ENCODE measurements around the gene NAIF1.
"Not testable (repeated sequence)": the region's sequence is repeated elsewhere in the genome, so short reads cannot be mapped to it uniquely, and the experiment has no call there.

The NAIF1 gene

GRCh38 chr9:128087262-128087661 is 20.1 kb upstream of the NAIF1 start:
- TF ChIP-seq POLR2A (IDR thresholded peaks at IDR 0.05; ENCODE audit: low read length) (no peak), GATA1 (IDR thresholded peaks at IDR 0.05; ENCODE audit: low read depth, low read length) (no peak)

GRCh38 chr9:128085943-128086342 is 18.8 kb upstream of the NAIF1 start:
- TF ChIP-seq POLR2A (IDR thresholded peaks at IDR 0.05; ENCODE audit: low read length): no peak
- no peak for TF ChIP-seq GATA1 (IDR thresholded peaks at IDR 0.05; ENCODE audit: low read depth, low read length)
- peak in 1 of 2 experiments; percentile 32 for DNase-seq

More at GRCh38 chr9:128087262-128087661, 20.1 kb upstream of the NAIF1 start:
- DNase-seq: peak; percentile 54 to 70

- TF ChIP-seq POLR2A (IDR thresholded peaks at IDR 0.05; ENCODE audit: low read length) (no peak), GATA1 (IDR thresholded peaks at IDR 0.05; ENCODE audit: low read depth, low read length) (no peak)
- DNase-seq: no peak
These were observed 17.6 kb upstream of the NAIF1 start for GRCh38 chr9:128084746-128085145.

GRCh38 chr9:128082151-128082550 is 15.0 kb upstream of the NAIF1 start:
- DNase-seq: peak; percentile 48 to 58
- TF ChIP-seq GATA1 (IDR thresholded peaks at IDR 0.05; ENCODE audit: low read depth, low read length) (no peak), POLR2A (IDR thresholded peaks at IDR 0.05; ENCODE audit: low read length) (no peak)

GRCh38 chr9:128081056-128081455 is 13.9 kb upstream of the NAIF1 start:
- TF ChIP-seq POLR2A (IDR thresholded peaks at IDR 0.05; ENCODE audit: low read length): no peak
- no peak for TF ChIP-seq GATA1 (IDR thresholded peaks at IDR 0.05; ENCODE audit: low read depth, low read length)
- peak; percentile 56 to 58 for DNase-seq

GRCh38 chr9:128080206-128080605 is 13.1 kb upstream of the NAIF1 start:
- peak in 1 of 2 experiments; percentile 56 for DNase-seq
- TF ChIP-seq GATA1 (IDR thresholded peaks at IDR 0.05; ENCODE audit: low read depth, low read length): no peak
- no peak for TF ChIP-seq POLR2A (IDR thresholded peaks at IDR 0.05; ENCODE audit: low read length)

- TF ChIP-seq POLR2A (IDR thresholded peaks at IDR 0.05; ENCODE audit: low read length): no peak
- TF ChIP-seq GATA1 (IDR thresholded peaks at IDR 0.05; ENCODE audit: low read depth, low read length): no peak
- peak; percentile 86 to 89 for DNase-seq
These were observed 11.6 kb upstream of the NAIF1 start for GRCh38 chr9:128078504-128079434.

GRCh38 chr9:128077847-128078503 is 10.9 kb upstream of the NAIF1 start:
- DNase-seq: peak; percentile 83 to 88
- TF ChIP-seq POLR2A (IDR thresholded peaks at IDR 0.05; ENCODE audit: low read length) (no peak), GATA1 (IDR thresholded peaks at IDR 0.05; ENCODE audit: low read depth, low read length) (no peak)

- TF ChIP-seq GATA1 (IDR thresholded peaks at IDR 0.05; ENCODE audit: low read depth, low read length) (no peak), POLR2A (IDR thresholded peaks at IDR 0.05; ENCODE audit: low read length) (no peak)
These were observed 6.2 kb upstream of the NAIF1 start for GRCh38 chr9:128073253-128073886.

GRCh38 chr9:128072144-128073021 is 5.3 kb upstream of the NAIF1 start:
- TF ChIP-seq GATA1 (IDR thresholded peaks at IDR 0.05; ENCODE audit: low read depth, low read length) (no peak), POLR2A (IDR thresholded peaks at IDR 0.05; ENCODE audit: low read length) (no peak)
- DNase-seq: peak; percentile 69 to 82

More at GRCh38 chr9:128073253-128073886, 6.2 kb upstream of the NAIF1 start:
- DNase-seq: peak; percentile 58 to 68

GRCh38 chr9:128071475-128071874 is 4.4 kb upstream of the NAIF1 start:
- DNase-seq: not testable (repeated sequence)

GRCh38 chr9:128070874-128071273 is 3.8 kb upstream of the NAIF1 start:
- no peak for TF ChIP-seq POLR2A (IDR thresholded peaks at IDR 0.05; ENCODE audit: low read length)
- no peak for TF ChIP-seq GATA1 (IDR thresholded peaks at IDR 0.05; ENCODE audit: low read depth, low read length)
- DNase-seq: no peak

Measured in erythroblast (primary cell).